Stomach (tissue), 4 donors: ENCODE results near the gene SWI5.

ENCODE experiments used
- CTCF ChIP-seq, 7 experiments: fragments of 450-650 bp in 4 of 7; fragments of 200-600 bp in 3 of 7; sonication (generic) in 3 of 7; IDR thresholded peaks; one replicate each; pipeline ENCODE4 v1.5.1; 2016 to 2019; ENCODE audit warnings: antibody characterized with exemption in 7 of 7, control low read depth in 2 of 7, mild to moderate bottlenecking in 1 of 7
- EP300 ChIP-seq: sonication (generic); formaldehyde crosslinking; IDR thresholded peaks from one replicate; pipeline ENCODE4 v1.6.1; 2017; ENCODE audit warnings: antibody characterized with exemption
- POLR2A ChIP-seq, 4 donors: fragments of 450-650 bp; IDR thresholded peaks; one replicate each; pipeline ENCODE4 v1.6.1; 2016; ENCODE audit warnings: antibody characterized with exemption in 4 of 4, control low read depth in 2 of 4, mild to moderate bottlenecking in 1 of 4, moderate library complexity in 1 of 4
- POLR2AphosphoS5 ChIP-seq, 3 donors: sonication (generic); formaldehyde crosslinking; IDR thresholded peaks; one replicate each; pipeline ENCODE4 v1.6.1; 2016; ENCODE audit warnings: antibody characterized with exemption in 3 of 3

- TF ChIP-seq CTCF (IDR thresholded peaks at IDR 0.05), result no peak
- no peak for TF ChIP-seq POLR2A (IDR thresholded peaks at IDR 0.05)
- no peak for TF ChIP-seq POLR2AphosphoS5 (IDR thresholded peaks at IDR 0.05)
- TF ChIP-seq EP300, result no peak
Measured at GRCh38 chr9:128337936-128338335, 61.9 kb downstream of the SWI5 start.
